Testis (tissue), 2 donors: ENCODE measurements around the gene RASD2.

Experiments used
- CTCF ChIP-seq, 3 experiments: fragments of 450-650 bp in 2 of 3; fragments of 200-600 bp in 1 of 3; sonication (generic) in 1 of 3; IDR thresholded peaks; one replicate each; pipeline ENCODE4 v1.5.1; 2016 to 2019; ENCODE audit warnings: antibody characterized with exemption in 3 of 3, mild to moderate bottlenecking in 2 of 3, moderate library complexity in 1 of 3
- POLR2A ChIP-seq: fragments of 450-650 bp; IDR thresholded peaks from one replicate; pipeline ENCODE4 v1.6.1; 2017; ENCODE audit warnings: antibody characterized with exemption, mild to moderate bottlenecking, moderate library complexity

- no peak for TF ChIP-seq POLR2A
- TF ChIP-seq CTCF (IDR thresholded peaks at IDR 0.05), result no peak
Measured at GRCh38 chr22:35601743-35602615, 61.3 kb downstream of the RASD2 start.
